Activated CD4-positive, alpha-beta T cell treated with anti-CD3 and anti-CD28 coated beads for 4 hours (primary cell): ENCODE results near the gene STK40.
A peak's percentile ranks its signal among the peaks of the same experiment; 100 is the strongest.

Experiments
- DNase-seq, 2 donors: peaks; one replicate each; pipeline ENCODE4 v3.0.0-alpha.2; 2020

STK40 gene

GRCh38 chr1:36341626-36342320 is 44.0 kb downstream of the STK40 start:
- no peak for DNase-seq

GRCh38 chr1:36339615-36340014 is 46.1 kb downstream of the STK40 start:
- DNase-seq, result no peak

- no peak for DNase-seq
Measured at GRCh38 chr1:36339215-36339614, 46.5 kb downstream of the STK40 start.

- DNase-seq, result no peak
Measured at GRCh38 chr1:36337830-36338229, 47.9 kb downstream of the STK40 start.

GRCh38 chr1:36330940-36331339 is 54.8 kb downstream of the STK40 start:
- no peak for DNase-seq

GRCh38 chr1:36329817-36330216 is 55.9 kb downstream of the STK40 start:
- DNase-seq, result no peak

GRCh38 chr1:36328713-36329112 is 57.0 kb downstream of the STK40 start:
- DNase-seq, result no peak

GRCh38 chr1:36328088-36328480 is 57.6 kb downstream of the STK40 start:
- DNase-seq, result no peak

- no peak for DNase-seq
Measured at GRCh38 chr1:36327421-36328087, 58.2 kb downstream of the STK40 start.

GRCh38 chr1:36326499-36326898 is 59.2 kb downstream of the STK40 start:
- DNase-seq, result no peak

- no peak for DNase-seq
Measured at GRCh38 chr1:36324353-36324703, 61.4 kb downstream of the STK40 start.

- peak in 1 of 2 donors; percentile 33 for DNase-seq
Measured at GRCh38 chr1:36323636-36324352, 61.9 kb downstream of the STK40 start, which contains the start of gene EVA1B. TSS of gene EVA1B (minus strand) at chr1:36323645. CDS start at chr1:36323037, 608 bp downstream.

- no peak for DNase-seq
Measured at GRCh38 chr1:36322786-36323635, 62.7 kb downstream of the STK40 start.

GRCh38 chr1:36322041-36322785 is 63.5 kb downstream of the STK40 start:
- no peak for DNase-seq

GRCh38 chr1:36321119-36321951 is 64.4 kb downstream of the STK40 start:
- peak in 1 of 2 donors; percentile 26 for DNase-seq

- no peak for DNase-seq
Measured at GRCh38 chr1:36320767-36321118, 65.0 kb downstream of the STK40 start.

- DNase-seq, result no peak
Measured at GRCh38 chr1:36320291-36320761, 65.4 kb downstream of the STK40 start.

GRCh38 chr1:36309397-36309796 is 76.3 kb downstream of the STK40 start:
- DNase-seq, result no peak

- no peak for DNase-seq
Measured at GRCh38 chr1:36307601-36308330, 78.0 kb downstream of the STK40 start.

- DNase-seq, result peak; percentile 88 to 90
Measured at GRCh38 chr1:36306902-36307456, 78.7 kb downstream of the STK40 start.
